ENCODE results near the gene VAV2. TPM values are rescaled to one million over a fixed set of nuclear protein-coding genes. Genes with fewer than 3 reads are reported as not detected.

VAV2 gene
- total and polyA plus RNA-seq, 9 of the 15 experiments (the other 6 are each of a cell fraction or from before 2014, with no cell fraction given) = 0.01 to 2.7 (median 1.0) TPM; not detected in 1

DNA sequence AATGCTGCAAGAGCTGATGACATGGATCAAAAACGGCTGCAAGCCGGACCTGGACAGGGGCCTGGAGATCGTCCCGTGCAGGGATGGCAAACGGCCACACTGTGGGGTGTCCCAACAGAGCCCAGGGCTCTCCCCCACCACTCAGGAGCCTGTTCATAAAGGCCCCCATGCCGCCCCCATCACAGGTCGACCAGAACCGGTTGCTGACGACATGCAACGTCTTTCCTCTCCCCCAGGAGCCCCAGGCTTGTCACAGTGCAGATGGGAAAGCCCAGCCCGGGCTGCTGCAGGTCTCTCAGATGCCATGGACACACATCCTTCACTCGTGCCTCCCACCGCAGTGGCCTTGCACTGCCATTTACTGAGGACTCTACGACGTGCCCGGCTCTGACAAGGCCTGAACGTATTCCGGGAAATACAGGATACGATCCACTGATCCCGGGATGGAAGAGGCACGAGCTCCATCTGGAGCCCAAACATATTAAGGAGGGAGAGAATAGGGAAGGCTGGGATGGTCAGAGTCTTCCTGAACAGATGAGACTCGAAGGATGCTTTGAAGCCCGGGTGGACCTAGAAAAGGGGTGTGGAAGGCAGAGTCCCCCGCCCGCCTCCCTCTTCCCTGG, 177.4 kb downstream of the VAV2 start:
- intact Hi-C loops (cut with micrococcal nuclease) = no loop called here
- Histone ChIP-seq H3K27ac (ENCODE audit: extremely low read depth, low read depth, low read length) (no peak overlapping the region), H3K4me2 (ENCODE audit: insufficient read depth, low read length) (no peak overlapping the region), H4K20me1 (replicated peaks; ENCODE audit: control insufficient read depth, insufficient read depth, low read length) (peaks cover 27% of the 10 kb centered on the region), H3K36me3 (ENCODE audit: control insufficient read depth, insufficient read depth, low read length) (no peaks in the 10 kb centered on the region), H3K9me3 (replicated peaks; ENCODE audit: control insufficient read depth, insufficient read depth, low read depth, low read length) (no peaks in the 10 kb centered on the region), H3K79me2 (ENCODE audit: control insufficient read depth, insufficient read depth, low read length) (no peaks in the 10 kb centered on the region), H3K9me1 (ENCODE audit: control insufficient read depth, insufficient read depth, low read length) (no peaks in the 10 kb centered on the region), H3K4me3 (no peak overlapping the region), H3K4me1 (replicated peaks in 1 of 2; ENCODE audit: control insufficient read depth in 2 of 2, insufficient read depth in 2 of 2, low read length in 2 of 2) (no peaks in the 10 kb centered on the region), H2AFZ (ENCODE audit: low read depth, low read length) (no peak overlapping the region), H3K27me3 (ENCODE audit: control insufficient read depth in 2 of 2, insufficient read depth in 2 of 2, low read length in 2 of 2) (peaks cover 34 to 71% of the 10 kb centered on the region in 2 experiments; a peak in 4 of 5 replicates), H3K9ac (ENCODE audit: insufficient read depth in 1 of 2, low read depth in 2 of 2, low read length in 2 of 2) (no peak overlapping the region)
- 5% methylated on average over 23 of the region's 25 CpGs for WGBS (ENCODE audit: insufficient coverage, low coverage, missing lambda C conversion rate)
- no peak for TF ChIP-seq HNRNPL (IDR thresholded peaks at IDR 0.05; ENCODE audit: low read depth, low read length)
- TF ChIP-seq, protein P1, sequence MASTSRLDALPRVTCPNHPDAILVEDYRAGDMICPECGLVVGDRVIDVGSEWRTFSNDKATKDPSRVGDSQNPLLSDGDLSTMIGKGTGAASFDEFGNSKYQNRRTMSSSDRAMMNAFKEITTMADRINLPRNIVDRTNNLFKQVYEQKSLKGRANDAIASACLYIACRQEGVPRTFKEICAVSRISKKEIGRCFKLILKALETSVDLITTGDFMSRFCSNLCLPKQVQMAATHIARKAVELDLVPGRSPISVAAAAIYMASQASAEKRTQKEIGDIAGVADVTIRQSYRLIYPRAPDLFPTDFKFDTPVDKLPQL (IDR thresholded peaks at IDR 0.05; ENCODE audit: extremely low read depth, insufficient read length) = no peak
- TF ChIP-seq GATAD2A (IDR thresholded peaks at IDR 0.05) = no peak
- no peak for TF ChIP-seq NCOA4 (IDR thresholded peaks at IDR 0.05; ENCODE audit: partially characterized antibody)
- ATAC-seq = no peak; the same call in 2 of the 3 replicates
- no peak for DNase-seq (ENCODE audit: extremely low read depth in 1 of 4, low spot score in 3 of 4)
- in situ Hi-C loops (cut with MboI) = no loop called here
- CTCF ChIA-PET (ENCODE audit: low intra/inter-chr PET ratio) = no interaction called here
- no peak for FAIRE-seq
- POLR2A ChIA-PET = interaction anchor here (1.1 kb wide), 1 partner anchor 11 kb away, joined by 3 read pairs; no protein-coding TSS in a partner anchor
- no TSS peak for BruUV-seq (replicated peaks)

All from K562 (cell line).